Measurements from ENCODE around the gene THSD7B. TPM values are rescaled to one million over a fixed set of nuclear protein-coding genes. Genes with fewer than 3 reads are reported as not detected.
"Not testable (repeated sequence)": the region's sequence is repeated elsewhere in the genome, so short reads cannot be mapped to it uniquely, and the experiment has no call there.

THSD7B gene
- total and polyA plus RNA-seq, 2 experiments from 2014 or later: not detected

DNA sequence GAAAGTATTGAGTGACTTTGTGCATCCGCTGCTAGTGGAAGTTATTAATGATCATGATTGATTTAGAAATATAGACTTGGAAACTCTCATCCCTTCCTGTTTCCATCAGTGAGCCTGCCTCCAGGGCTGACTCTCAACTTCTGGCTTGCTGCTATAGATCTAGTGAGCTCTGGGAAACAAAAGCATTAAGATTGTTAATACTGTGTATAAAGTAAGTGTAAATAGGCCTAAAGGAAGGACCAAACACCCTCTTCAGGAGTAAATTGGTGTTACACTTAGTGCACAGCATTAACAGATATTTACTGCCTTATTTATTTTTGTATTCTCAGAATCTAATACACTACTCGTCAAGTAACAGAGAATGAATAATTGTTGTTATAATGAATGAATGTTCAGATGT is 285.6 kb downstream of the THSD7B start:
- peak in 1 of 2 donors; percentile 9 for DNase-seq (ENCODE audit: low read depth in 1 of 2, low spot score in 1 of 2)
- TF ChIP-seq, protein P1, sequence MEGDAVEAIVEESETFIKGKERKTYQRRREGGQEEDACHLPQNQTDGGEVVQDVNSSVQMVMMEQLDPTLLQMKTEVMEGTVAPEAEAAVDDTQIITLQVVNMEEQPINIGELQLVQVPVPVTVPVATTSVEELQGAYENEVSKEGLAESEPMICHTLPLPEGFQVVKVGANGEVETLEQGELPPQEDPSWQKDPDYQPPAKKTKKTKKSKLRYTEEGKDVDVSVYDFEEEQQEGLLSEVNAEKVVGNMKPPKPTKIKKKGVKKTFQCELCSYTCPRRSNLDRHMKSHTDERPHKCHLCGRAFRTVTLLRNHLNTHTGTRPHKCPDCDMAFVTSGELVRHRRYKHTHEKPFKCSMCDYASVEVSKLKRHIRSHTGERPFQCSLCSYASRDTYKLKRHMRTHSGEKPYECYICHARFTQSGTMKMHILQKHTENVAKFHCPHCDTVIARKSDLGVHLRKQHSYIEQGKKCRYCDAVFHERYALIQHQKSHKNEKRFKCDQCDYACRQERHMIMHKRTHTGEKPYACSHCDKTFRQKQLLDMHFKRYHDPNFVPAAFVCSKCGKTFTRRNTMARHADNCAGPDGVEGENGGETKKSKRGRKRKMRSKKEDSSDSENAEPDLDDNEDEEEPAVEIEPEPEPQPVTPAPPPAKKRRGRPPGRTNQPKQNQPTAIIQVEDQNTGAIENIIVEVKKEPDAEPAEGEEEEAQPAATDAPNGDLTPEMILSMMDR (IDR thresholded peaks at IDR 0.05; ENCODE audit: low read depth, low read length): no peak
- H3K4me3 ChIP-seq: no peak overlapping the region
- no peaks in the 10 kb centered on the region for H3K9me3 ChIP-seq (ENCODE audit: low read depth)
- H3K4me1 ChIP-seq (ENCODE audit: low read depth): peaks cover 9% of the 10 kb centered on the region
- H3K36me3 ChIP-seq: no peaks in the 10 kb centered on the region
- H3K27me3 ChIP-seq: no peaks in the 10 kb centered on the region
- no peak overlapping the region for H3K27ac ChIP-seq

DNA sequence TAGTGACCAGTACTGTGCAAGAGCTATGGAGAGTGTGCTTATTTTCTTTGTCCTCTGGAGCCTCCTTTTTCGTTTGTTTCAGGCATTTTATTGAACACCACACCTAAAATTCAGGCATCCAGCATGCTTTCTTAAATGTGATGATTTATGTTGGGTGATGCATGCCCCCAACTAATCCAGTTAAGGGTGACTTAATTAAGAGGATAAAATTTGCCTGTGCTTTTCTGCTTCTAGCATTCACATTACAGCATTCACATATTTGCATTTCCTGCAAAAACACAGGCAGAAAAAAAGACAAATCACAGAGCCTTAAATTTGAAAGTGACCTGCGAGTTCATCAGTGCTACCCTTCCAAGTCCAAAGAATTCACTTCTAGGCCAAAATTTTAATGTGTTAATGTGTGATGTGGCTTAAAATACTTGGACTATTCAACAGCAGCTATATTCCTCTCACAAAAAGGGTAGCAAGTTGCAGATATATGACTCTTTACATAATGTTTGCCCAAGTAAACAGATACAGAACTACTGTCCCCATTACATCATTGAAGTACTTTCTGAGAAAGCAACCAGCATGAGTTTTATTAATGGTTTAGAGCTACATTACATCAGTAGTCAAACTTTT is 286.5 kb downstream of the THSD7B start:
- TF ChIP-seq, protein P1 (IDR thresholded peaks at IDR 0.05; ENCODE audit: low read depth, low read length): no peak
- Histone ChIP-seq H3K9me3 (ENCODE audit: low read depth) (no peaks in the 10 kb centered on the region), H3K27me3 (no peaks in the 10 kb centered on the region), H3K4me3 (no peak overlapping the region), H3K4me1 (ENCODE audit: low read depth) (peaks cover 7% of the 10 kb centered on the region), H3K27ac (no peak overlapping the region), H3K36me3 (no peaks in the 10 kb centered on the region)
- no peak for DNase-seq (ENCODE audit: low read depth in 1 of 2, low spot score in 1 of 2)

DNA sequence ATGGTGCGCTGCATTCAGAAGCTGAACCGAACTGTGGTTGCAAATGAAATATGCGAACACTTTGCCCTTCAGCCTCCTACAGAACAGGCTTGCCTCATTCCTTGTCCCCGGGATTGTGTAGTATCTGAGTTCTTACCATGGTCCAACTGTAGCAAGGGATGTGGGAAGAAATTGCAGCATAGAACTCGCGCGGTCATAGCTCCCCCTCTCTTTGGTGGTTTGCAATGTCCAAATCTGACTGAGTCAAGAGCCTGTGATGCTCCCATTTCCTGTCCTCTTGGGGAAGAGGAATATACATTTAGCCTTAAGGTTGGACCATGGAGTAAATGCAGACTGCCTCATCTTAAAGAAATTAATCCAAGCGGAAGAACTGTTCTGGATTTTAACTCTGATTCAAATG is 291.4 kb downstream of the THSD7B start:
- TF ChIP-seq, protein P1 (IDR thresholded peaks at IDR 0.05; ENCODE audit: low read depth, low read length): no peak
- Histone ChIP-seq H3K9me3 (ENCODE audit: low read depth) (no peaks in the 10 kb centered on the region), H3K4me1 (ENCODE audit: low read depth) (no peaks in the 10 kb centered on the region), H3K4me3 (no peak overlapping the region), H3K27me3 (no peaks in the 10 kb centered on the region), H3K36me3 (no peaks in the 10 kb centered on the region), H3K27ac (no peak overlapping the region)
- DNase-seq (ENCODE audit: low read depth in 1 of 2, low spot score in 1 of 2): no peak

DNA sequence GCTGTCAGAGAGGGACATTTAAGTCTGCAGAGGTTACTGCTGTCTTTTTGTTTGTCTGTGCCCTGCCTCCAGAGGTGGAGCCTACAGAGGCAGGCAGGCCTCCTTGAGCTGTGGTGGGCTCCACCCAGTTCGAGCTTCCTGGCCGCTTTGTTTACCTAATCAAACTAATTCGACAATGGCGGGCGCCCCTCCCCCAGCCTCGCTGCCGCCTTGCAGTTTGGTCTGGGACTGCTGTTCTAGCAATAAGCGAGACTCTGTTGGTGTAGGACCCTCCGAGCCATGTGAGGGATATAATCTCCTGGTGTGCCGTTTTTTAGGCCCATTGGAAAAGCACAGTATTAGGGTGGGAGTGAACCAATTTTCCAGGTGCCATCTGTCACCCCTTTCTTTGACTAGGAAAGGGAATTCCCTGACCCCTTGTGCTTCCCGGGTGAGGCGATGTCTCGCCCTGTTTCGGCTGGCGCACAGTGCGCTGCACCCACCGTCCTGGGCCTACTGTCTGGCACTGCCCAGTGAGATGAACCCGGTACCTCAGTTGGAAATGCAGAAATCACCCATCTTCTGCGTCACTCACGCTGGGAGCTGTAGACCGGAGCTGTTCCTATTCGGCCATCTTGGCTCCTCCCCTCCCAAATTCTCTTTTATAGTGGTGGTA is 310.9 kb downstream of the THSD7B start:
- not testable (repeated sequence) for DNase-seq (ENCODE audit: low read depth in 1 of 2, low spot score in 1 of 2); H3K27me3 ChIP-seq; H3K36me3 ChIP-seq; H3K27ac ChIP-seq; H3K4me3 ChIP-seq; H3K9me3 ChIP-seq (ENCODE audit: low read depth); H3K4me1 ChIP-seq (ENCODE audit: low read depth)

DNA sequence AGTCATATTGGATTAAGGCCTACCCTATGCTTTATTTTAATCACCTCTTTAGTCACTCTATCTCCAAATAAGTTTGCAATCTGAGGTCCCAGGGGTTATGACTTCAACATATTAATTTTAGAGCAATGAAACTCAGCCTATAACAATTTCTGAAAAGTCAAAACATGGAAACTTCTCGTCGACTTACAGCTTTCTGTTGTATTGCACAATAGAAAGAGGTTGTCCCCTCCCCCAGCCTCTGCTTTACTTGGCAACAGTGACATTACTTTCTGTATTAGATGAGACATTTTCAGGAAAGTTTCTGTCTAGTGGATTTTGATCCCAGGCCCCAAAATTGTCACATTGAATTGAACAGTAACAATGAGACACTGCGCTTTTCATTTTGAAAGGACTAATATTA is 326.4 kb downstream of the THSD7B start:
- Histone ChIP-seq H3K36me3 (no peaks in the 10 kb centered on the region), H3K4me3 (no peak overlapping the region), H3K9me3 (ENCODE audit: low read depth) (no peaks in the 10 kb centered on the region), H3K27me3 (no peaks in the 10 kb centered on the region), H3K27ac (no peak overlapping the region), H3K4me1 (ENCODE audit: low read depth) (no peaks in the 10 kb centered on the region)
- TF ChIP-seq, protein P1 (IDR thresholded peaks at IDR 0.05; ENCODE audit: low read depth, low read length): no peak
- no peak for DNase-seq (ENCODE audit: low read depth in 1 of 2, low spot score in 1 of 2)

DNA sequence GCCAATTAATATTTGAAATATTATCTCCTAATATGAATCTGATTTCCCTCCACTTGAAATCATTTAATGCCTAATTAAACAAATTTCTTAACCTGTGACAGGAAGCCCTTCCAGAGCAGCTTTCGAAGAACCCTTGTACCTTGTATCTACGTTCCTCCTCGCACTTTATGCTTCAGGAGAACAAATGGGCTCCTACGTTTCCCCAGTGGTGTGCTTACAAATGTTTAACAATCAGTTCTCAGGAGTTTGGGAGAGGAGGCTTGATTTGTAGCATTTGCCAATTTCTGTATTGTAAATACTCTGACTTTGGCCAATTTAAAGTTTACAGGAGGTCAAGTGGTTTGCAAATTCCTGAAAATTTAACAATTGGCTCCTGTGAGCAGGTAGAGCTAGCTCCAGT is 327.8 kb downstream of the THSD7B start:
- no peaks in the 10 kb centered on the region for H3K9me3 ChIP-seq (ENCODE audit: low read depth)
- no peaks in the 10 kb centered on the region for H3K36me3 ChIP-seq
- TF ChIP-seq, protein P1 (IDR thresholded peaks at IDR 0.05; ENCODE audit: low read depth, low read length): no peak
- H3K27me3 ChIP-seq: no peaks in the 10 kb centered on the region
- H3K4me1 ChIP-seq (ENCODE audit: low read depth): no peaks in the 10 kb centered on the region
- H3K4me3 ChIP-seq: no peak overlapping the region
- DNase-seq (ENCODE audit: low read depth in 1 of 2, low spot score in 1 of 2): no peak
- no peak overlapping the region for H3K27ac ChIP-seq
